Measurements from ENCODE around the gene TRPT1.

DNA sequence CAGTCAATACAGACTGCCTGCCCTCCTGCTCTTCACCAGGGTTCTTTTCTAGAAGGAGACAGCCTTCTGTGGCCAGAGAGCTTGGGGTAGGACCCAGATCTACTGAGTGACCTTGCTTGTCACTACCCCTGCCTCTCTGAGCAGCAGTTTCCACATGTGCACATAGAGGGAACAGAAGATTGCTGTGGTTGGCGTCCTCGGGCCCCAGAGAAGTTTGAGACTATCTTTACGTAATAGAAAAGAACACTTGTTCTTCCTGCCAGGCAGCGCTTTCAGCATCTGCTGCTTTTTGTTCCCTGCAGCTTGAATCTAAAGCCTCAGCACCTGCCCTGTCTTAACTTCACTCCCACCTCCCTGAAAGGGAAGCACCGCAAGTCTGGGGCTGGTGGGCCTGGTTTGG is 13.0 kb upstream of the TRPT1 start:
- no peak for TF ChIP-seq RARB (CRISPR knock-in tag; IDR thresholded peaks at IDR 0.05)
- no peak for TF ChIP-seq POLR2A (IDR thresholded peaks at IDR 0.05; ENCODE audit: low read length)
- TF ChIP-seq NFE2L2 (conservative IDR thresholded peaks at IDR 0.05; ENCODE audit: low read length) = no peak
- TF ChIP-seq, protein P1, sequence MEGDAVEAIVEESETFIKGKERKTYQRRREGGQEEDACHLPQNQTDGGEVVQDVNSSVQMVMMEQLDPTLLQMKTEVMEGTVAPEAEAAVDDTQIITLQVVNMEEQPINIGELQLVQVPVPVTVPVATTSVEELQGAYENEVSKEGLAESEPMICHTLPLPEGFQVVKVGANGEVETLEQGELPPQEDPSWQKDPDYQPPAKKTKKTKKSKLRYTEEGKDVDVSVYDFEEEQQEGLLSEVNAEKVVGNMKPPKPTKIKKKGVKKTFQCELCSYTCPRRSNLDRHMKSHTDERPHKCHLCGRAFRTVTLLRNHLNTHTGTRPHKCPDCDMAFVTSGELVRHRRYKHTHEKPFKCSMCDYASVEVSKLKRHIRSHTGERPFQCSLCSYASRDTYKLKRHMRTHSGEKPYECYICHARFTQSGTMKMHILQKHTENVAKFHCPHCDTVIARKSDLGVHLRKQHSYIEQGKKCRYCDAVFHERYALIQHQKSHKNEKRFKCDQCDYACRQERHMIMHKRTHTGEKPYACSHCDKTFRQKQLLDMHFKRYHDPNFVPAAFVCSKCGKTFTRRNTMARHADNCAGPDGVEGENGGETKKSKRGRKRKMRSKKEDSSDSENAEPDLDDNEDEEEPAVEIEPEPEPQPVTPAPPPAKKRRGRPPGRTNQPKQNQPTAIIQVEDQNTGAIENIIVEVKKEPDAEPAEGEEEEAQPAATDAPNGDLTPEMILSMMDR (IDR thresholded peaks at IDR 0.05) = no peak
- TF ChIP-seq, protein P2, sequence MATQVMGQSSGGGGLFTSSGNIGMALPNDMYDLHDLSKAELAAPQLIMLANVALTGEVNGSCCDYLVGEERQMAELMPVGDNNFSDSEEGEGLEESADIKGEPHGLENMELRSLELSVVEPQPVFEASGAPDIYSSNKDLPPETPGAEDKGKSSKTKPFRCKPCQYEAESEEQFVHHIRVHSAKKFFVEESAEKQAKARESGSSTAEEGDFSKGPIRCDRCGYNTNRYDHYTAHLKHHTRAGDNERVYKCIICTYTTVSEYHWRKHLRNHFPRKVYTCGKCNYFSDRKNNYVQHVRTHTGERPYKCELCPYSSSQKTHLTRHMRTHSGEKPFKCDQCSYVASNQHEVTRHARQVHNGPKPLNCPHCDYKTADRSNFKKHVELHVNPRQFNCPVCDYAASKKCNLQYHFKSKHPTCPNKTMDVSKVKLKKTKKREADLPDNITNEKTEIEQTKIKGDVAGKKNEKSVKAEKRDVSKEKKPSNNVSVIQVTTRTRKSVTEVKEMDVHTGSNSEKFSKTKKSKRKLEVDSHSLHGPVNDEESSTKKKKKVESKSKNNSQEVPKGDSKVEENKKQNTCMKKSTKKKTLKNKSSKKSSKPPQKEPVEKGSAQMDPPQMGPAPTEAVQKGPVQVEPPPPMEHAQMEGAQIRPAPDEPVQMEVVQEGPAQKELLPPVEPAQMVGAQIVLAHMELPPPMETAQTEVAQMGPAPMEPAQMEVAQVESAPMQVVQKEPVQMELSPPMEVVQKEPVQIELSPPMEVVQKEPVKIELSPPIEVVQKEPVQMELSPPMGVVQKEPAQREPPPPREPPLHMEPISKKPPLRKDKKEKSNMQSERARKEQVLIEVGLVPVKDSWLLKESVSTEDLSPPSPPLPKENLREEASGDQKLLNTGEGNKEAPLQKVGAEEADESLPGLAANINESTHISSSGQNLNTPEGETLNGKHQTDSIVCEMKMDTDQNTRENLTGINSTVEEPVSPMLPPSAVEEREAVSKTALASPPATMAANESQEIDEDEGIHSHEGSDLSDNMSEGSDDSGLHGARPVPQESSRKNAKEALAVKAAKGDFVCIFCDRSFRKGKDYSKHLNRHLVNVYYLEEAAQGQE (IDR thresholded peaks at IDR 0.05) = no peak
- TF ChIP-seq, protein P3, sequence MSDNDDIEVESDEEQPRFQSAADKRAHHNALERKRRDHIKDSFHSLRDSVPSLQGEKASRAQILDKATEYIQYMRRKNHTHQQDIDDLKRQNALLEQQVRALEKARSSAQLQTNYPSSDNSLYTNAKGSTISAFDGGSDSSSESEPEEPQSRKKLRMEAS (IDR thresholded peaks at IDR 0.05) = no peak
- TF ChIP-seq RCOR1 (IDR thresholded peaks at IDR 0.05; ENCODE audit: low read depth, low read length) = no peak
- no peak for TF ChIP-seq EP300 (IDR thresholded peaks at IDR 0.05)
- TF ChIP-seq RAD21 (conservative IDR thresholded peaks at IDR 0.05 in 1 of 2, IDR thresholded peaks at IDR 0.05 in 1 of 2) = no peak
- TF ChIP-seq, protein P4, sequence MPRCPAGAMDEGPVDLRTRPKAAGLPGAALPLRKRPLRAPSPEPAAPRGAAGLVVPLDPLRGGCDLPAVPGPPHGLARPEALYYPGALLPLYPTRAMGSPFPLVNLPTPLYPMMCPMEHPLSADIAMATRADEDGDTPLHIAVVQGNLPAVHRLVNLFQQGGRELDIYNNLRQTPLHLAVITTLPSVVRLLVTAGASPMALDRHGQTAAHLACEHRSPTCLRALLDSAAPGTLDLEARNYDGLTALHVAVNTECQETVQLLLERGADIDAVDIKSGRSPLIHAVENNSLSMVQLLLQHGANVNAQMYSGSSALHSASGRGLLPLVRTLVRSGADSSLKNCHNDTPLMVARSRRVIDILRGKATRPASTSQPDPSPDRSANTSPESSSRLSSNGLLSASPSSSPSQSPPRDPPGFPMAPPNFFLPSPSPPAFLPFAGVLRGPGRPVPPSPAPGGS (IDR thresholded peaks at IDR 0.05) = no peak
- TF ChIP-seq CHD2 (IDR thresholded peaks at IDR 0.05; ENCODE audit: low read length, partially characterized antibody) = no peak
- no peak for TF ChIP-seq ESRRA (IDR thresholded peaks at IDR 0.05; ENCODE audit: borderline replicate concordance, low read length)

All from A549 (cell line).